ENCODE results near the gene LRMDA.

The LRMDA gene

DNA sequence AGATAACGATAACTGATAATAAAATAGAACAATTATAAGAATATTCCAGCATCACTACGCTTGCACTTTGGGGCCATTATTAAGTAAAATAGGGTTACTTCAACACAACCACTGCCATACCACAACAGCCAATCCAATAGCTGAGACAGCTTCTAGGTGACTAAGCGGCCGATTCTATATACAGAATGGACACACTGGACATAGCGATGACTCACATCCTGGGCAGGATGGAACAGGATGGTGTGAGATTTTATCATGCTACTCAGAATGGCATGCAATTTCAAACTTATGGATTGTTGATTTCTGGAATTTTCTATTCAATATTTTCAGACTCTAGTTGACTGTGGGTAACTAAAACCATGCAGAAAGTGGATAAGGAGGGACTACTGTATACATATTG is 920.9 kb downstream of the LRMDA start:
- Mint-ChIP-seq H3K4me1 (ENCODE audit: low read depth) (no peaks in the 10 kb centered on the region), H3K27ac (no peak overlapping the region), H3K4me3 (no peak overlapping the region), H3K27me3 (ENCODE audit: low read depth) (no peaks in the 10 kb centered on the region), H3K36me3 (ENCODE audit: low read depth) (no peaks in the 10 kb centered on the region), H3K9me3 (peaks cover 5% of the 10 kb centered on the region)

DNA sequence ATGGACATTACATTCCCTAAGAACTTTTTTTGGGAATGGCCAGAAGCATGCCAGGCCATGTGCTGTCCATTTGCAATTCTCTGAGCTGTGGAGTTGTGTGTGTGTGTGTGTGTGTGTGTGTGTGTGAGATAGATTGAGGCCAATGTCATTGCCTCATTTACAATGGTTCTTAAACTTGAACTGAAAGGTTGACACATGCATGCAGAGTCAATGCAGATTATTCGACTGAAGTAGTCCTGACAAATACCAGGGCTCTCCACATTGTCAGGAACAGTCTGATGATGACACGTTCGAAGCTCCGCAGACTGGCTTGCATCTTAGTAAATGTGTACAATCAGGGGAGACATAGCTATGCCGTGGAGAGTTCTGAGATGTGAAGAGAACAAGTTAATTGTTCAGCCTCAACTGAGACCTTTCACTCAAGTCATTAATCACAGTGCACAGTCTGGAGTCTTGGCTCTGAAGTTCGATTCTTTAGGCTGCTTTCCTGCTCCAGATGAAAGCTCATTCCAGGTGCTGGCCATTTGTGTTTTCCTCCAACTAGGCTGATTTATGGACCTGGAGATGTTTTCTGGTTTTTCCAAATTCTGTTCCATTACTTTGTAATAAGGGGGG is 921.9 kb downstream of the LRMDA start:
- Mint-ChIP-seq H3K36me3 (ENCODE audit: low read depth) (no peaks in the 10 kb centered on the region), H3K27me3 (ENCODE audit: low read depth) (no peaks in the 10 kb centered on the region), H3K9me3 (peaks cover 5% of the 10 kb centered on the region)

DNA sequence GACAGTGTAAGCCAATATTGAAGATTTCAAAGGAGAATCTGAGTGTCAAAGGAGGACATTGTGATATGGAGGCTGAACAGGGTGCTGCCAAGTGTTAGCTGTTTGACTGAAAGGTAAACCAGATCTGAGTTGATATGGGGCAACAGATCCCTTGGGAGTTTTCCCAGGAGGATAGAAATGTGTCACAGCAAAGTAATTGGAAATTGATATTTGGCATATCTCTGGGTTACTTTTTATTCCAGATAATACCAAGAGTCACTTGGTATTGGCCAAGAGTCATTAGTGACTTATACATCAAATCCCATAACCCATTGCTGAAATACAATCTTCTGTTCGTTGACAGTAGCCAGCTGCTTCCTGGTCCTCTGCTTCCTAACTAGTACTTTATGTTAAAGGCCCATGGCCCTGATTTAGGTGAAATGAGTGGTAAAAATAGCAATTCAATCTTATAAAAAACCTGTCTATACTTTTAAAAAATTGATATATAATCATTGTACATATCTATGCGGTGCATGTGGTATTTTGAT is 922.9 kb downstream of the LRMDA start:
- Mint-ChIP-seq H3K36me3 (ENCODE audit: low read depth) (no peaks in the 10 kb centered on the region), H3K4me3 (no peak overlapping the region), H3K27ac (no peak overlapping the region), H3K9me3 (peaks cover 5% of the 10 kb centered on the region), H3K4me1 (ENCODE audit: low read depth) (no peaks in the 10 kb centered on the region), H3K27me3 (ENCODE audit: low read depth) (no peaks in the 10 kb centered on the region)

More for the DNA sequence above, 921.9 kb downstream of the LRMDA start:
- H3K27ac Mint-ChIP-seq, result no peak overlapping the region
- H3K4me1 Mint-ChIP-seq (ENCODE audit: low read depth), result no peaks in the 10 kb centered on the region
- H3K4me3 Mint-ChIP-seq, result no peak overlapping the region

DNA sequence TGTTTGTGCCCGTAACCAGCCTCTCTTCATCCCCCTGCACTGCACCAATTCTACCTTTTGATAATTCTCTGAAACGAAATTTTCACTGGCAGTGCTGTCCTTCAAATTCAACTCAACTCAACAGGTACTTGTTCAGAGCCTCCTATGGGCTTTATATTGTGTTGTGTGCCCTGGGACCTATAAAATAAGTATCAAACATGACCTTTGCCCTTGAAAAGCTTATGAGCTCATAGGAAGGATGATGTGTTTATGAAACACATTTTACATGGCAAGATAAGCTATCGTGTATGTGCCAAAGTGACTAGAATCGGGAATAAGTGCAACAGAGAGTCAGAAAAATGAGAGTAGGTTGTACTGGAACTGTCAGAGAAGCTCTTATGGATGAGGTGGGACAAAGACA is 923.5 kb downstream of the LRMDA start:
- no peaks in the 10 kb centered on the region for H3K4me1 Mint-ChIP-seq (ENCODE audit: low read depth)
- no peak overlapping the region for H3K27ac Mint-ChIP-seq
- no peak overlapping the region for H3K4me3 Mint-ChIP-seq
- no peaks in the 10 kb centered on the region for H3K27me3 Mint-ChIP-seq (ENCODE audit: low read depth)
- peaks cover 5% of the 10 kb centered on the region for H3K9me3 Mint-ChIP-seq
- no peaks in the 10 kb centered on the region for H3K36me3 Mint-ChIP-seq (ENCODE audit: low read depth)

DNA sequence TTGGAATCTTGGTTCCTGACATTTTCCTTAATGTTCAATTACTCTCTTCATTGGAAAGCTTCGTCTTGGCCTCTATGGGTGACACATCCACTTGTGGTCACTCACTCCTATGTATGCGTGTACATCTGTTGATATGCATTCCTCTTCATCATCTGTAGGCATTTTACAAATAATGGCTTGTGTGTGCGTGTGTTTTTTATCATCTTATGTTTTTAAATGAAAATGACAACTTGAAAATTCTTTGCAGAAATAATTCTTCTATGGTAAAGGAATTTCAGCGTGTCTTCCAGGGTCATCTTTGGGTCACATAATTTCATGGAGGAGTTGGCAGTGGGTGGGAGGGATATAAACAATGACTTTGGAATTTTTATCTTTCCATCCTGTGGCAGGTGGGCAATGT is 925.1 kb downstream of the LRMDA start:
- Mint-ChIP-seq H3K9me3 (peaks cover 5% of the 10 kb centered on the region), H3K4me3 (no peak overlapping the region), H3K4me1 (ENCODE audit: low read depth) (no peaks in the 10 kb centered on the region), H3K27me3 (ENCODE audit: low read depth) (no peaks in the 10 kb centered on the region), H3K27ac (no peak overlapping the region), H3K36me3 (ENCODE audit: low read depth) (no peaks in the 10 kb centered on the region)

DNA sequence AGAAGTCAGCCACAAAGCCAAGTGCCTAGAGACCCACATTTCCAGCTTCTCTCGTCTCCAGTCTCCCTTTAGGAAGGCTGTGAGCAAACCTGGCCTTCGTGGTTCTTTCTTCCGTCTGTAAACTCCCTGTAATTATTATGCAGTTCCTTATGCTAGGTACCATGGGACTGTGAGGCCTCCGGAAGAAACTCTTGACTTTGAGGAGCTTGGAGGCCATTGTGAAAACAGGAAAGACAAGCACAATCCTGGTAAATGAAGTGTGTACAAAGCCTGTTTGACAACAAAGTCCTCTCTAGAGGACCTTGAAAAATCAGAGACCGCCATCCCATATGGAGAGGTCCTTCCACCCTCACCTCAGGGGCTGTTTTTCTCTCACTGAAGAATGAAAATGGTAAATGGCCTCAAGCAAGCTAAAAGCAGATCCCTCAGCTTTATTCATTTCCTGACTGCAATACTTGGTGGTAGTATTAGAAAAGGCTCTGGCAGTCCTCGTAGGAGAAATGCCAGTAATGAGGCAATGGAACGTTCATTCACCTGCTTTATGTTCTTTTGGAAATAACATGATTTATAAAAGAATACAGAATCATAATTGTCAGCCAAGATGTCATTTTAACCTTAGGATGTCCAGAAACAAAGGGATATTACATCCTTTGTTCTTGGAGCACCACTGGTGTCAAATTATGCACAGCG is 926.4 kb downstream of the LRMDA start:
- no peaks in the 10 kb centered on the region for H3K4me1 Mint-ChIP-seq (ENCODE audit: low read depth)
- H3K4me3 Mint-ChIP-seq, result no peak overlapping the region
- no peaks in the 10 kb centered on the region for H3K36me3 Mint-ChIP-seq (ENCODE audit: low read depth)
- no peaks in the 10 kb centered on the region for H3K27me3 Mint-ChIP-seq (ENCODE audit: low read depth)
- peaks cover 5% of the 10 kb centered on the region for H3K9me3 Mint-ChIP-seq
- no peak overlapping the region for H3K27ac Mint-ChIP-seq

DNA sequence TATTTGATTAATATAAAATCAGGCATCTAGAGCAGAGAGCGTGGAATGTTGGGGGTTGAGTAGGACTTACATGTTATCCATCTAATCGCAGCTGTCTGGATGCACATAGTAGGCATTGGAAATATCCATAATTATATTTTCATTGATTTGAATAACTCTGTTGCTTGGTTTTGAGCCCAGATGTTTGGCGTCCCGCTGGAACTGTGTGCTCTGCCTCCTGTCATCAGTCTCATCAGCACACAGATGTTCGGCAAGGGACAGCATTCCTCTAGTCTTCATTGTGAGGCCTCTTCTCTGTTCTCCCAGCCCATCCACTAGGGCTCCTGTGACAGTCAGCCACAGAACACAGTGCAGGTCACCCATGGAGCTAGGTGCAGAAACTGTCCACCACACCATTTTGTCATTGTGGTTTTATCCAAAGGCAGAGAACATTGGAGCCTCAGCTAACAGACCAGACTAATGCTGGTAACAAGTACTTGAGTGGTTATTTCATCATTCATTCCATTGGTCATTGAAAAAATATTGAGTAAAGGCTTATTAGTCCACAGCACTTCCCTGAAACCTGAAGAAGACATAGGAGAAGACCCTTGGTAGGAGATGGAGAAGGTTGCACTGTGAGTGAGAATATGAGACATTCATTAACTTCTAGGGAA is 927.4 kb downstream of the LRMDA start:
- no peaks in the 10 kb centered on the region for H3K4me1 Mint-ChIP-seq (ENCODE audit: low read depth)
- no peaks in the 10 kb centered on the region for H3K36me3 Mint-ChIP-seq (ENCODE audit: low read depth)
- H3K27ac Mint-ChIP-seq, result no peak overlapping the region
- H3K9me3 Mint-ChIP-seq, result peaks cover 5% of the 10 kb centered on the region
- no peaks in the 10 kb centered on the region for H3K27me3 Mint-ChIP-seq (ENCODE audit: low read depth)
- no peak overlapping the region for H3K4me3 Mint-ChIP-seq

DNA sequence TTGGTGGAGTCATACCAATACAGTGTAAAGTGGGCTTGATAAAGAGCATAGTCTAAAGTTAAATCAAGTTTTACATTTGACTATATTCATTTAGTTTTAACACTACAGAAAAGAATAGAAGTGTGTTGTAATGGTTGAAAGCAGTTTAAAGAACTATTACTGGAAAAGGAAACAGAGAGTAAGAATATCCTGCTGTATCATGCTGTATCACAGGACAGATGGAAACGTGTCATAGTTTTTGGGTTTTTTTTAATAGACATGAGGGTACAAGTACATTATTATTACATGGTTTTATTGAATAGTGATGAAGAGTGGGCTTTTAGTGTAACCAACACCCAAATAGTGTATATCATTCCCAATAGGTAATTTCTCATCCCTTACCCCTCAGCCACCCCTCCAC is 944.3 kb downstream of the LRMDA start:
- no peak overlapping the region for H3K4me3 Mint-ChIP-seq
- H3K4me1 Mint-ChIP-seq (ENCODE audit: low read depth), result no peaks in the 10 kb centered on the region
- H3K36me3 Mint-ChIP-seq (ENCODE audit: low read depth), result no peaks in the 10 kb centered on the region

DNA sequence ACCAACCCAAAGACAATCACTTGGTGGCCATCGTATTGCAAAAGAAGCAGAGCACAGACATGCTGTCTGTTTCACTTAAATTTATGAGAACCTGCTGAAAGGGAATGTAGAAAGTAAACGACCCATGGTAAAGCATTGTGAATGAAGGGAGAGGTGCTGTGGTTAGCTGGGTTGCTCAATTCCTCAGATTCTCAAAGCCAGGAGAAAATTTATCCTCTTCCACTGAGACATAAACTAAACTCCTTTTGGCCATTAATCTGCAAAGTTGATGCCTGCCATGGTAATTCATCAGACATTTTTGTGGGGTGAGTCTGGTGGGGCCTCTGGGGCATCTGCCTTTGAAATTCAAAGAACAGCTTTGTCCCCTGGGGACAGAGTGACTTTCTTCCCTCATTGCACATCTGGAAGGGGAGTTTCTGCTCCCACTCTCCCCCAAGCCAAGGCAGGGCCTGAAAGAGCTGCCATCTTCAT is 951.0 kb downstream of the LRMDA start:
- H3K9me3 Mint-ChIP-seq, result peaks cover 13% of the 10 kb centered on the region
- no peak overlapping the region for H3K27ac Mint-ChIP-seq
- no peak overlapping the region for H3K4me3 Mint-ChIP-seq
- H3K27me3 Mint-ChIP-seq (ENCODE audit: low read depth), result no peaks in the 10 kb centered on the region
- H3K36me3 Mint-ChIP-seq (ENCODE audit: low read depth), result no peaks in the 10 kb centered on the region
- H3K4me1 Mint-ChIP-seq (ENCODE audit: low read depth), result no peaks in the 10 kb centered on the region

More for the DNA sequence above, 944.3 kb downstream of the LRMDA start:
- H3K27ac Mint-ChIP-seq, result no peak overlapping the region
- H3K9me3 Mint-ChIP-seq, result peaks cover 10% of the 10 kb centered on the region
- no peaks in the 10 kb centered on the region for H3K27me3 Mint-ChIP-seq (ENCODE audit: low read depth)

DNA sequence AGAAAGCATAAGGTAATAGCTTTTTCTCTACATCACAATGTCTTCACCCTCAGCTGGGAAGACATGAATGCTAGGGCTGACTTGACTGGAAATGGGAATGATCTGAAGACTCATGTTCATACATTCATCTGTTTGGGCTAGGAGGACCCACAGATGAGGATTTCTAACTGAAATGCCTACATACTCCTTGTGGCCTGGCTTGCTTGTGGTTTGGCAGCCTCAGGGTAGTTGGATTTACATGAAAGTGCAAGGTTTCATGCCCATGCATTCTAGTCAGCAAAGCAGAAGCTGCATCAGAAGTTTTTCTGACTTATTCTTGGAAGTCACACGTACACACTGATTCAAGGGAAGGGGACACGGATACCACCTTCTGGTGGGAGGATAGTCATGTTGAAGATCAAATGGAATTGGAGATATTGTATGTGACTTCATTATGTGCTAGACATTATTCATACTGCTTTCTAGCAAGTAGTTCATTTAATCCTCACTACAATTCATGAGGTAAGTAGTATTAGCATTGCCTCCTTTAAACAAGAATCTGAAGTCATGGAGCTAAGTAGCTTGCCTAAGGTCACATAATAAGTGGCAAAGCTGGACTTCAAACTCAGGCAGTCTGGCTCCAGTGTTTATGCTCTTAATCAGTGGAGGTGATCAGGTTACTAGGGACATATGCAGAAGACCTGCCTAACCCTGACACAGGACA is 957.0 kb downstream of the LRMDA start:
- Mint-ChIP-seq H3K4me1 (ENCODE audit: low read depth) (no peaks in the 10 kb centered on the region), H3K36me3 (ENCODE audit: low read depth) (no peaks in the 10 kb centered on the region), H3K27ac (no peak overlapping the region), H3K4me3 (no peak overlapping the region), H3K27me3 (ENCODE audit: low read depth) (no peaks in the 10 kb centered on the region), H3K9me3 (peaks cover 3% of the 10 kb centered on the region)

DNA sequence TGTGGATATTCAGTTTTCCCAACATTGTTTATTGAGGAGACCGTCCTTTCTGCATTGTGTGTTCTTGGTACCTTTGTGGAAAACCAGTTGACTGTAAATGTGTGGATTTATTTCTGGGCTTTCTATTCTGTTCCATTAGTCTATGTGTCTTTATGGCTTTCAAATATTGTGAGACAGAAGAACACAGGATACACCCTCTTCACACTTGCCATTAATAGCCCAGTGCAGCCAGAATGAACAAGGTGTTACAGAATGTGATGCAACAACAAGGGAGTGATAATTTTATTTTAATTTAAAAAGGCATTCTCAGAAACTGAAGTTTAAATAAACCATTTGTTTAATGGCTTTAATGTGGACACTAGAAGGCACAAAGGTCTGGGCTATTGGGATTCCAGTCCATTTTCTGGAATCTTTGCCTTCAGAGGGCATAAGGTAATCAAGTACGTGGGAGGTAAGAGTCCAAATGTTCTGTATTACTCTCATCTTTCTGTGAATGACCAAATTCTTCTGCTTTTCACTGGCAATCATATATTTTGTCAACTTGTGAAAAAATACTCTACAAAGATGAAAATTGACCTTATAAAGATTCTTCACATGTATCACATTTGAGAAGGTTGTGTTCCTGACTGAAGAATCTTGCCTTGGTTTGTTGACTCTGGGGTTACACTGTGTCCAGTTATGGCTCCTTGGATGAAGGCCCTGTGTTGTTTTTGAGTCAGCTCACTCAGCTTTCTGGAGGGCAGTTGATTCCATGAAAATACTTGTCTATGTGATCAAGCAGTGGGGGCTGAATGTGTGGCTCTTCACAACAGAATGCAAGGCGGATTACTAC is 962.7 kb downstream of the LRMDA start:
- Mint-ChIP-seq H3K36me3 (ENCODE audit: low read depth) (no peaks in the 10 kb centered on the region), H3K9me3 (no peaks in the 10 kb centered on the region), H3K27ac (no peak overlapping the region), H3K4me1 (ENCODE audit: low read depth) (no peaks in the 10 kb centered on the region), H3K4me3 (no peak overlapping the region), H3K27me3 (ENCODE audit: low read depth) (no peaks in the 10 kb centered on the region)

DNA sequence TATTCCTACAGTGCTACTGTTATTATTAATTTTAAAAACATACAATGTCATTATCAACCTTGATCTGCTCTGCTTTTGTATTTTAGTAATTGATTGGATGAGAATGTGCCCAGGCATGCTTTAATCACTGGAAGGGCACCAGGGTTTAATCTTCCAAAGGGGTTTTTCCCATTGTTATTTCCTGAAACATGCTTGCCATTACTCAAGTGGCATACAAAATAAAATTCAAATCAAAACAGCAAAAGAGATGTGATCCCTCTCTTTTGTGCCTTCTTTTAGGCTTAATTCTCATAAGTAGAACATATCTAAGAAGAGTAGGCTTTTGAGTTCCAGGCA is 963.3 kb downstream of the LRMDA start:
- Mint-ChIP-seq H3K9me3 (no peaks in the 10 kb centered on the region), H3K4me1 (ENCODE audit: low read depth) (no peaks in the 10 kb centered on the region), H3K27ac (no peak overlapping the region), H3K36me3 (ENCODE audit: low read depth) (no peaks in the 10 kb centered on the region), H3K4me3 (no peak overlapping the region), H3K27me3 (ENCODE audit: low read depth) (no peaks in the 10 kb centered on the region)

DNA sequence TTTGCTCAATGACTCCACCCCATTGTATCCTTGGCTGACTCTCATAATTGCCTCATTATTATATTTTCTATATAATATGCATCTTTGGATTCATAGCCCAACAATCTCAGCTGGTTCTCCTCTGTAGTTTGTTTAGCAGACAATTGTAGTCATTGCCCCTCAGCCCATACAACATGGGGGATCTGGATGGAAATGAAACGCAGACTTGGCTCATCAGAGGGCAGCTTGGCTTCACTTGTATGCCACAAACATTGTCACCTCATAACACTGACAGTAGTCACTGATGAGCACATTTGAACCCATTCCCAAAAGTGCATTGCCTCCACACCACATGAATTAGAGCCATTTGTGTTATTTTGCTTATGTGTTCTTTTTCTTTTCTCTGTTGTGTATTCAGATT is 963.8 kb downstream of the LRMDA start:
- Mint-ChIP-seq H3K4me1 (ENCODE audit: low read depth) (no peaks in the 10 kb centered on the region), H3K9me3 (no peaks in the 10 kb centered on the region), H3K36me3 (ENCODE audit: low read depth) (no peaks in the 10 kb centered on the region), H3K27ac (no peak overlapping the region), H3K4me3 (no peak overlapping the region), H3K27me3 (ENCODE audit: low read depth) (no peaks in the 10 kb centered on the region)

DNA sequence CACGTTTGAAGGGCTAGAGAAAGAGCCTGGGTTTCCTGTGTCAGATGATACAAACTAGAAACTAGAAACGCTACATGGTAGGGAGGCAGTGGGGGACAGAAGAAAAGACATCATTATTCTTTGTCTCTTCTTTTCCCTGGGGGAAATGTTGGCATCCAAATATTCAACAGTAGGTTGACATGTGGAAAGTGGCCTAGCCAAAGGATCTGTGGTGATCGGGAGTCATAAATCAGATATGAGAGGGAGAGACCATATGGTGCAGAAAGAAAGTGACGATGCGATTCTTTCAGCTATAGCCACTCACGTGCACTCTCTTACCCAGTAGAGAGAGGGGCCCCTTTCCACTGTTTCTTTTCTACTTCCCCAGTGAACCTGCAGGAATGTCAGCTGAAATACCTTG is 964.7 kb downstream of the LRMDA start:
- H3K4me3 Mint-ChIP-seq, result no peak overlapping the region
- no peak overlapping the region for H3K27ac Mint-ChIP-seq
- H3K4me1 Mint-ChIP-seq (ENCODE audit: low read depth), result no peaks in the 10 kb centered on the region
- H3K36me3 Mint-ChIP-seq (ENCODE audit: low read depth), result no peaks in the 10 kb centered on the region
- H3K27me3 Mint-ChIP-seq (ENCODE audit: low read depth), result no peaks in the 10 kb centered on the region
- H3K9me3 Mint-ChIP-seq, result no peaks in the 10 kb centered on the region

All from T-helper 1 cell treated with Interleukin-12 subunit alpha and Interleukin-12 subunit beta and Interleukin-4 antibody, amounts not matched to agents 30 μg/mL and 1 μg/mL, for 36 hours (primary cell).